OCI-LY7 (cell line): ENCODE results near the gene DMXL1. TPM values are rescaled to one million over a fixed set of nuclear protein-coding genes. Genes with fewer than 3 reads are reported as not detected.

ENCODE experiments used
- BruUV-seq: library from RNA; stranded (reverse); fragments of 400-500 nt; replicated peaks from 2 replicates; lab custom pipeline; 2021; lab: Mats Ljungman, UMichigan
- CTCF ChIA-PET: fragments of 300-600 bp; sonication (Branson Sonifier 250); formaldehyde crosslinking; loops from one replicate; lab custom pipeline; 2022; ENCODE audit warnings: antibody characterized with exemption; ENCODE audit not compliant: unreplicated experiment; lab: Charles Lee
- POLR2A ChIA-PET: fragments of 300-600 bp; sonication (Branson Sonifier 250); formaldehyde crosslinking; loops from one replicate; lab custom pipeline; 2022; ENCODE audit warnings: antibody characterized with exemption; lab: Charles Lee
- DNase-seq: peaks from one replicate; pipeline ENCODE4 v3.0.0-alpha.2; 2015; ENCODE audit warnings: low spot score
- H2AFZ ChIP-seq: fragments of 200-600 bp; sonication (generic), shearing (Covaris generic); 2 replicates; pipeline ENCODE4 v1.6.1; 2014; ENCODE audit warnings: mild to moderate bottlenecking, antibody characterized with exemption, low read length, moderate library complexity
- H3K27ac ChIP-seq: fragments of 200-600 bp; sonication (generic); 2 replicates; pipeline ENCODE4 v1.5.1; 2014; ENCODE audit warnings: mixed run types, low read depth, mild to moderate bottlenecking, moderate library complexity, low read length, inconsistent platforms; ENCODE audit not compliant: poor library complexity, severe bottlenecking
- H3K36me3 ChIP-seq: fragments of 200-600 bp; sonication (generic); 2 replicates; pipeline ENCODE4 v1.6.1; 2014; ENCODE audit warnings: mild to moderate bottlenecking, antibody characterized with exemption, low read length, moderate library complexity, mixed read lengths; ENCODE audit not compliant: insufficient read depth
- H3K4me1 ChIP-seq: fragments of 200-600 bp; sonication (generic); 2 replicates; pipeline ENCODE4 v1.5.1; 2014; ENCODE audit warnings: mild to moderate bottlenecking, low read length; ENCODE audit not compliant: insufficient read depth, poor library complexity, severe bottlenecking
- H3K4me2 ChIP-seq: fragments of 200-600 bp; sonication (generic); 2 replicates; pipeline ENCODE4 v1.6.1; 2014; ENCODE audit warnings: mild to moderate bottlenecking, low read length
- H3K4me3 ChIP-seq: fragments of 200-600 bp; sonication (generic); 2 replicates; pipeline ENCODE4 v1.5.1; 2014; ENCODE audit warnings: mild to moderate bottlenecking, low read depth, low read length; ENCODE audit not compliant: poor library complexity, severe bottlenecking
- H3K79me2 ChIP-seq: fragments of 200-600 bp; sonication (generic); 2 replicates; pipeline ENCODE4 v1.6.1; 2016; ENCODE audit warnings: low read depth, mild to moderate bottlenecking, low read length, moderate library complexity, mixed read lengths; ENCODE audit not compliant: insufficient read depth
- H3K9me2 ChIP-seq: fragments of 200-600 bp; sonication (generic); 2 replicates; pipeline ENCODE4 v1.6.1; 2016; ENCODE audit warnings: mild to moderate bottlenecking, low read length, mixed read lengths; ENCODE audit not compliant: insufficient read depth
- H3K9me3 ChIP-seq: fragments of 200-600 bp; sonication (generic); 2 replicates; pipeline ENCODE4 v1.6.1; 2014; ENCODE audit warnings: mild to moderate bottlenecking, mixed run types, low read length, mixed read lengths
- H4K20me1 ChIP-seq: fragments of 200-600 bp; sonication (generic); 2 replicates; pipeline ENCODE4 v1.6.1; 2014; ENCODE audit warnings: mild to moderate bottlenecking, antibody characterized with exemption, low read length, moderate library complexity, mixed read lengths; ENCODE audit not compliant: insufficient read depth
- EZH2phosphoT487 ChIP-seq: fragments of 200-600 bp; sonication (generic); IDR thresholded peaks from 2 replicates; pipeline ENCODE4 v1.6.1; 2018; ENCODE audit warnings: low read depth, borderline replicate concordance, mild to moderate bottlenecking, mixed run types, antibody characterized with exemption, low read length, moderate library complexity, mixed read lengths
- intact Hi-C: fragments of 100-400 bp; cut with micrococcal nuclease; formaldehyde crosslinking; loops from one replicate; pipeline ENCODE4 v1.10.0; 2022; ENCODE audit not compliant: unreplicated experiment
- total RNA-seq, 2 experiments: library from RNA; depleted of rRNA in 1 of 2; stranded (reverse); fragments of >200 nt in 1 of 2; shearing (Covaris generic) in 1 of 2; gene quantifications; 2 replicates each; pipeline ENCODE4 v1.2.3, GENCODE V29; 2014 to 2022
- TF ChIP-seq, protein P1 (sequence below): fragments of 200-600 bp; sonication (generic); conservative IDR thresholded peaks from 2 replicates; pipeline ENCODE4 v1.5.1; 2014; ENCODE audit warnings: mild to moderate bottlenecking, antibody characterized with exemption, low read length, moderate library complexity, mixed read lengths

DMXL1 gene
- total RNA-seq, 2 experiments from 2014 or later: 76.6 to 79.4 TPM

DNA sequence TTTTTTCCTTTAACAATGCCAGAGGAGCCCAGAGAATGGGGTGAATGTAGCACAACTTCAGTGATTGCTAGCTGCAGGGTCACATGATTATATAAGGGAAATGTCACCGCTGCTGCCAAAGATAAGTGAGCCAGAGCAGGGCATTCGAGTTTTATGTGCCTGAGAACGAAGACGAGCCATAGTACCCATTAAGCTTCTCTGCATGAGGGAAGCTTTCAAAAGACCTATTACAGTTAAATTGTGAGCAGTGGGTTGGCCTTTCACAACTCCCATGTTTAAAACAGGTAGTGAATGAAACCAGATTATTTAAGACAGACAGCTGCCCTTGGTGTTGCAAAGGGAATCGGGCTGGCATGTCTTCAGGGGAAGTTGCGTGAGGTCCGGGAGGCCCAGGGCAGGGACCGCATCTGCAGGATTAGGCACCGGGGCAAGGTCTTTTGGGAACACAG lies 202.5 kb downstream of the DMXL1 start:
- intact Hi-C loops: no loop called here

DNA sequence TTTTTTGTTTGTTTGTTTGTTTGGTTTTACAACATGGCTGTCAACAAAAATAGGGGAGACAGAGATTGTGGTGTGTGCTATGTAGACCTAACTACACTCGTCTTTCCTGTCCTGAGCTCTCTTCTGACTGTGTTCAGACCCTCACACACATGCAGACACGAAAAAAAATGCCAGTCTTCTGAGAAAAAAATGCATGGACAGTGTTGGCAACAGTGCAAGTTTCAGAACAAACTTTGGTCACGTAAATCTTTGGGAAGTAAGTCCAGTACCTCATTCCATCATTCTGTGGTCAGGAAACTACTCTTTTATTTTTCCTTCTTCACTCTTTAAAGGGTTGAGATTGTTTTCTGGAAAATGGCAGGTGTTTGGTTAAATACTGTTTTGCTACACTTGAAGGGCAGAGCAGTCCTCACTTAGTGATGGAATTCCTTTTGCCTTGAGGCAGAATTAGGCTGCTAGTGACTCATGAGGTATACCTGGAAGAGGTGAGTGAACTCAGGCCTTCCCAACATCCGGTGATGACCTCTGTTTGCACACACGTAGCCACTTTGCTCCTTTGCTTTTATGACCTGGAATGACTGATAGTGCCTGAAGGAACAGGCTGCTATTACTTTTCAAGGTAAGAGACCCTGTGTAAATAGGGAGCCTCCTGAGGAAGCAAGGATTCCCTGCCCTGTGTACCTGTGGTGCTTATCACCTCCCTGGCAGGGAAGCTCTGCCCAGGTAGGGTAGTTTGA lies 203.3 kb downstream of the DMXL1 start:
- H3K79me2 ChIP-seq: peaks cover 70% of the 10 kb centered on the region; the same call in 1 of the 2 replicates
- H3K4me3 ChIP-seq: peak overlapping the region; percentile 48

More for the DNA sequence above, 202.5 kb downstream of the DMXL1 start:
- Histone ChIP-seq H3K36me3 (no peaks in the 10 kb centered on the region), H3K9me2 (no peaks in the 10 kb centered on the region), H3K79me2 (peaks cover 62% of the 10 kb centered on the region; the same call in 1 of the 2 replicates), H4K20me1 (peaks cover under 1% of the 10 kb centered on the region; the same call in 1 of the 2 replicates), H3K4me1 (peaks cover 88% of the 10 kb centered on the region), H3K9me3 (no peaks in the 10 kb centered on the region), H3K4me3 (peak overlapping the region; percentile 48), H3K4me2 (peak overlapping the region; percentile 97), H3K27ac (peak overlapping the region; percentile 98), H2AFZ (peak overlapping the region; percentile 5; the same call in 1 of the 2 replicates)
- POLR2A ChIA-PET: interaction anchor here (0.5 to 4.9 kb wide), 20 partner anchors 9 to 253 kb away, joined by 3 to 46 read pairs (median 6); partner anchors contain the start of genes DMXL1 and TNFAIP8
- CTCF ChIA-PET: interaction anchor here (0.8 to 1.6 kb wide), 5 partner anchors 61 to 286 kb away, joined by 3 to 4 read pairs (median 3); partner anchors contain the start of gene DTWD2
- no TSS peak for BruUV-seq
- DNase-seq: peak; percentile 34
- TF ChIP-seq, protein P1, sequence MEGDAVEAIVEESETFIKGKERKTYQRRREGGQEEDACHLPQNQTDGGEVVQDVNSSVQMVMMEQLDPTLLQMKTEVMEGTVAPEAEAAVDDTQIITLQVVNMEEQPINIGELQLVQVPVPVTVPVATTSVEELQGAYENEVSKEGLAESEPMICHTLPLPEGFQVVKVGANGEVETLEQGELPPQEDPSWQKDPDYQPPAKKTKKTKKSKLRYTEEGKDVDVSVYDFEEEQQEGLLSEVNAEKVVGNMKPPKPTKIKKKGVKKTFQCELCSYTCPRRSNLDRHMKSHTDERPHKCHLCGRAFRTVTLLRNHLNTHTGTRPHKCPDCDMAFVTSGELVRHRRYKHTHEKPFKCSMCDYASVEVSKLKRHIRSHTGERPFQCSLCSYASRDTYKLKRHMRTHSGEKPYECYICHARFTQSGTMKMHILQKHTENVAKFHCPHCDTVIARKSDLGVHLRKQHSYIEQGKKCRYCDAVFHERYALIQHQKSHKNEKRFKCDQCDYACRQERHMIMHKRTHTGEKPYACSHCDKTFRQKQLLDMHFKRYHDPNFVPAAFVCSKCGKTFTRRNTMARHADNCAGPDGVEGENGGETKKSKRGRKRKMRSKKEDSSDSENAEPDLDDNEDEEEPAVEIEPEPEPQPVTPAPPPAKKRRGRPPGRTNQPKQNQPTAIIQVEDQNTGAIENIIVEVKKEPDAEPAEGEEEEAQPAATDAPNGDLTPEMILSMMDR: no peak
- TF ChIP-seq EZH2phosphoT487: no peak

More for the DNA sequence above, 203.3 kb downstream of the DMXL1 start:
- peak overlapping the region; percentile 97 for H3K4me2 ChIP-seq
- H2AFZ ChIP-seq: no peak overlapping the region; the same call in 1 of the 2 replicates
- no peaks in the 10 kb centered on the region for H3K9me2 ChIP-seq
- CTCF ChIA-PET: interaction anchor here (1.0 to 1.6 kb wide), 5 partner anchors 67 to 286 kb away, joined by 3 to 4 read pairs (median 3); partner anchors contain the start of gene DTWD2
- H3K9me3 ChIP-seq: no peaks in the 10 kb centered on the region
- peaks cover 3% of the 10 kb centered on the region; the same call in 1 of the 2 replicates for H4K20me1 ChIP-seq
- no peaks in the 10 kb centered on the region for H3K36me3 ChIP-seq
- peaks cover 96% of the 10 kb centered on the region for H3K4me1 ChIP-seq
- TF ChIP-seq, protein P1: no peak
- TF ChIP-seq EZH2phosphoT487: no peak
- peak overlapping the region; percentile 98 for H3K27ac ChIP-seq
- intact Hi-C loops: loop anchor here (2.0 kb wide), 1 partner anchor 201 kb away; no protein-coding TSS in a partner anchor
- peak; percentile 30 for DNase-seq
- no TSS peak for BruUV-seq
- POLR2A ChIA-PET: interaction anchor here (0.5 to 4.9 kb wide), 27 partner anchors 10 to 254 kb away, joined by 3 to 48 read pairs (median 5); partner anchors contain the start of genes DMXL1 and TNFAIP8
